ENCODE data around the gene ARHGAP29.
"Not testable (repeated sequence)": the region's sequence is repeated elsewhere in the genome, so short reads cannot be mapped to it uniquely, and the experiment has no call there.

Gene ARHGAP29

DNA sequence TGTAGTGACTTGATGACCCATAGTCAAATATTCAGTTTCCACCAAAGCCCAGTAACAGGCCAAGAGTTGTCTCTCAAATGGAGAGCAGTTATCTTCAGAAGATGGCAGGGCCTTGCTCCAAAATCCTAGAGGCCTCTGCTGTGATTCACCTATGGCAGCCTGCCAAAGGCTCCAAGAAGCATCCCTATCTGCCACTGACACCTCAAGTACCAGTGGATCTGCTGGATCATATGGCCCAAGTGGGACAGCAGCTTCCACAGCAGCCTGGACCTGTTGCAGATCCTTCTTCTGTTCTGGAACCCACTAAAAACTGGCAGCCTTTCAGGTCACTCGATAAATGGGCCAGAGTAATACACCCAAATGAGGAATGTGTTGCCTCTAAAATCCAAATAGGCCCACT is 73.3 kb downstream of the ARHGAP29 start:
- DNase-seq: not testable (repeated sequence)

GRCh38 chr1:94163249-94163648 is 74.1 kb downstream of the ARHGAP29 start:
- DNase-seq: not testable (repeated sequence)

DNA sequence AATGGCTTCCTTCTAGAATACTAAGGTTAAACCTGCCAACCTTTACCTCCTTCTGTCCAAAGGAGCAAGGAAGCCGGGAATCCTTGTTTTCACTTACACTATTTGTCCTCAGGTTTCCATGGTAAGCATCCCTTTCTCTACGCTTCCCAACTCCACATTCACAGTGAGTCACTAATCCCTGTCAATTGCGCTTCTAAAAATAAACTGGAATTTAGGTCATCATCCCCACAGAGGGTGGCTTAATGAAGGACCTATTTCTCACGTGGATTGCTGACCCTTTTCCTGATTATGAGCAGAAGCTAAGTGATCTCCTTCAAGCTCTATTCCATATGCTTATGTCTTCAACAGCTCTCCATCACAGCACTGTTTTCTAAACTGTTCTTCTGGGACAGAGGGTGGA is 76.6 kb downstream of the ARHGAP29 start:
- DNase-seq: no peak

DNA sequence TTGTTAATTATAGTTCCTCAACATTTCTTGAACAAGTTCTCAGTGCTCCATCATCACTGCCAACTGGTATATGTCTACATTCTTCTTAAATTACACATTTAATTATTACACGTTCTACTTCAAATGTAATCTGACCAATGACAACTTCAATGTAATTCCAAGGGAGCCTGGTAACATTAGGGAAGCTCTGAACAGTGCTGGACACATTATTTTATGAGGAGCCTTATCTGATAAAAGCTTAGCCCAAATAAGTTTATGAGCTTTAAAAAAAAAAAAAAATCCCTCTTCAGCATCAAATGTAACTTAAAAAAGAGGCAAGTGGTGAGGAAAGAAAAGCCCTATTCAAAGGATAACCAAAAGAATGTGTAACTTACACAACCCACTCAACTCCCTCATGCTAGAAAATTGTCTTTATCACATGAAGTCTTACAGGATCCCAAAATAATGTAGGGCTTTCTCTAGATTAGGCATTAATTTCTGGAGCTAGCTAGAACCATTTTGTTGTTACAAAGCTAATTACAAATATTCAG is 81.2 kb downstream of the ARHGAP29 start:
- DNase-seq: no peak

- DNase-seq: no peak
These were observed 82.4 kb downstream of the ARHGAP29 start for GRCh38 chr1:94154989-94155388.

- no peak for DNase-seq
These were observed 84.3 kb downstream of the ARHGAP29 start for GRCh38 chr1:94153133-94153532.

DNA sequence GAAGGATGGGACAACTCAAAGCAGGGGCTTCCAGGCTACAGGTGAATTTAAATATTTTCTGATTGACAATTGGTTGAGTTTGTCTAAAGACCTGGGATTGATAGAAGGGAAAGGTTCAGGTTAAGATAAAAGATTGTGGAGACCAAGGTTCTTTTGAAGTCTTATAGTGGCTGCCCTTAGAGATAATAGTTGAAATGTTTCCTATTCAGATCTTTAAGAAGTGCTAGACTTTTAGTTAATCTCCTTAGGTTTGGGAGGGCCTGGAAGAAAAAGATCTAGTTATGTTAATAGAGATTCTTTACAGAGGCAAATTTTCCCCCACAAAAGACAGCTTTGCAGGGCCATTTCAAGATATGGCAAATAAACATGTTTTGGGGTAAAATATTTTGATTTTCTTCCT is 88.2 kb downstream of the ARHGAP29 start:
- DNase-seq: not testable (repeated sequence)

DNA sequence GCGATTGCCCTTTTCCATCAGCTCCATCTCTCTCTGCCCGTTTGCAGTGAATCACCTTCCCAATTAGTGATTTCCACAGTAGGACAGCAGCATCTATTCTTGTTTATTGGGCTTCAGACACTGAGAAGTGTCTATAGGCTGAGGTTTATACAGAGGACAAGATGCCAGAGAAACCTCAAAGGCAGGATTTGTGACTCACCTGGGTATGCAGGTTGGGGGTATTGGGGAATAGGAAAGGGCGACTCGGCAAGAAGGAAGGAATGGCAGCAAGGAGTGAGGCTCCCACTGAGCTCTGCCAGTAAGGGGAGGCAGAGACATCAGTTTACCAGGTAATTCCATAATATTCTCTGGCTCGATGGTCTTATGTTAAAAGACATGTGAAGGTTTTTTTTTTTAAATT is 91.1 kb downstream of the ARHGAP29 start:
- DNase-seq: no peak

- DNase-seq: no peak
These were observed 92.5 kb downstream of the ARHGAP29 start for GRCh38 chr1:94144836-94145235.

- DNase-seq: no peak
These were observed 93.6 kb downstream of the ARHGAP29 start for GRCh38 chr1:94143809-94144176.

DNA sequence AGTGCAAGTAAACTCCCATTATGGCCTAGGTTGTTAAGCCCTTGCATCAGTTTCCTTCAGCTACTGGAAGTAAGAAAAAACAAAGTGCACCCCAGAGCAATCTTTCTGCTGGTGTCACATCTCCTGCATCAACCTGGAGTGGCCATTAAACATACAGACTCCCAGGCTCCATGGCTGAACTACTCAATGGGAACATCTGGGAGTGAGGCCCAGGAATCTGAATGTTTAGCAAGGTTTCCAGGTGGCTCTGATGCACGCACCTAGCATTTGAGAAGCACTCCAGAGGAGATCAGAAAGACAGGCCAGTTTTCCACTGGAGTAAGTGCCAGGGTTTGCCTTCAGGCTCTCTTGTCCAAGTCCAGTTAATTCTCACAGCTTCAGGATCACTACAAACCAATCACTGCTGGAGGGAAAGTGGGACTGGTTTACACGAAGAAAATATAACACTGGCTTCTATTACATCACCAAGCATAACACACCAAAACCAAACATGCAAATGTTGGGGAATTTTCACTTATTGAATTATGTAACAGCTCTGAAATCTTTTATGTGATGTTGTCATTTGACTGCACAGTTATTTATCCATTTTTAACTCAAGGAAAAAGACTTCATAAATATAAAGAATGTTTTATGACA is 94.1 kb downstream of the ARHGAP29 start:
- no peak for DNase-seq

GRCh38 chr1:94142583-94142982 is 94.8 kb downstream of the ARHGAP29 start:
- DNase-seq: no peak

GRCh38 chr1:94142022-94142421 is 95.4 kb downstream of the ARHGAP29 start:
- DNase-seq: no peak

- DNase-seq: no peak
These were observed 105.3 kb downstream of the ARHGAP29 start for GRCh38 chr1:94132111-94132510.

GRCh38 chr1:94130851-94131595 is 106.4 kb downstream of the ARHGAP29 start:
- DNase-seq: no peak

DNA sequence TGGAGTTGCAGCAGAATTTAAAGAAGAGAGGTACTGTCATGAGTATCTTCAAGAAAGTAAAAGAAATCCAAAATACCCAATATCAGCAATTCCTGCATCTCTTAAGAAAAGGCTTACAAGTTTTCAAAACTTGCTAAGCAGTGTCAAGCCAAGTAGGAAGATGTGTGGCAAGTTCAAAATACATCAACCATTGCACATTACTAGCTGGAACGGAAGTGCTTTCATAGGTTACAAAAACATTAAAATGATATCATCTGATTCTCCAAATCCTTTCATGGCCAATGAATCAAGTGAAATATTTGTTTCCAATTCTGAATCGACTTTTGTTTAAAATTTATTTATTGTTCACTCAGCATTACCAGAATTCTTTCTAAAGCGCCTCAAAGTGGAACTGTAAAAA is 110.7 kb downstream of the ARHGAP29 start:
- DNase-seq: no peak

DNA sequence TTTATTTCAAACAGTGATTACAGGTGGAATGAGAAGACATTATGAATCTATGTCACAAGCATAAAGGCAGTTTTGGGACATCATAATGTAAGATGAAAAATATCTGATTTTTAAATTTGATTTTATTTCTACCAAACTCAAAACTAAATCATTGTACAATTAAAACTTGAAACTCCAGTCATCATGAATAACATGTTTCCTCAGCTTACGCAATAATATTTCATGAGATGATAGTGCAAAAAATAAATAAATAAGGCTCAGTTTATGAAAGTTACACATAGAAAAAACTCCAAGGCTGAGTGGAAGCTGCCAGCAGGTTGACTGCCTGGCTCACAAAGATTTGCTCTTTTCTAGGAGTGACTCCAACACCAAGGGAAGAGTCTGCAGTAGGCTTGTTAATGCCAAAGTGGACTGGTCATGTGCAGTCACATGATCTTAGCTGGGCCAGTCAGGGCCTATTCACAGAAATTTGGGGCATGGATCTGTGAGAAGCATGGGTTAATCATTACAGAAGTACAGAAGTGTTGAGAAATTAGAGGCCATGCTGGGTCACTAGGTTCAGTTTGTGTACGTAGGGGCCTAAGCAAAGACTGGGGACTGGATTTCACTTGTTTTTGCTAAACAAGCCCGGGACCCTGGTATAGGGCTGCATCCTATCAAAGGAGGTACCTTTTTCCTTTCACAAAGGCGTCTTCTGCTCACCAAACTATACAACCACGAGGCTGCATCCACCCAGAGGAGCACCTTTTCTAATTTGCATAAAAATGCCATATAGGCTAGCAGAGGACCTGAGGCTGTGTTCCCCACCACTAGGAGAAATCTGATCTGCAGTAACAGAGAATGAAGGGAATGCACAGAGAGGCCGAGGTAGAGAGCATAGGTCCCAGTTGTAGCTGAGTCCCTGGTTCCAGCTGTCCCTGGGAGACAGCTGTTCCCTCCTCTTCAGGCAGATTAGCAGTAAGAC is 111.6 kb downstream of the ARHGAP29 start:
- no peak for DNase-seq

GRCh38 chr1:94124538-94124937 is 112.8 kb downstream of the ARHGAP29 start:
- DNase-seq: no peak

DNA sequence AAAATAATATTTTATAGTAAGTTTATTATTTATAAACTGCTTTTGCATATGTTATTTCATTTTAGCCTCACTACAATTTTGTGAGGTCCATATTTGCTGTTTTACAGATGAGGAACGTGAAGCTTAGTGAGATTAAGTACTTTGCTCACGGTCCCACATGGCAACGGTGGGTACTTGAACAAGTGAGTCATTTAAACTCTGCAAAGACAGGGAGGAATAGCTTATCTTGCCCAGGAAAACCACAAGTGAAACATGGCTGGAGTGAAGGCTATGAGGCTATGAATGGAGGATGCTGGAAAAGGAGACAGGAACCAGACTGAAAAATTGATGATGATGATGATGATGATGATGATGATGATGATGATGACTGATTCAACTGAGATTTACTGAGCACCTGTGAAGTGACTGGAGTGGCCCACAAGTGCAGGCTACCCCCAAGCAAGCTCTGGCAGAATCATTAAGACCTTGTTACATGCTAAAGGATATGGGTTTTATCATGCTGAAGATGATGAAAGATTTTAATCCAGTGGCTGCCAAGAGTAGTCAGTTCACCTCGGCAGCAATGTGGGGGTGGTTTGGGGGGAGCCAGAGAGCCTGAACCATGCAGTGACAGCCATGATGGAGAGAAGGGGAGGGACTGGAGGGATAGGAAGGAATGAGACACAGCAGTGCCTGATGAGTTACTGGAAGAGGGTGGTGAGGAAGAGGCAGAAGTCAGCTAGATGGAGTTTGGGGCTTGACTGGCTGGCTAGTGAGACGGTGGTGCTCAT is 115.0 kb downstream of the ARHGAP29 start:
- no peak for DNase-seq

All from CD4-positive, alpha-beta T cell treated with Interleukin-15 for 1 hour (primary cell).